Nephron progenitor cell (in vitro differentiated cells): Measurements from ENCODE around the gene CSF3R.
A peak's percentile ranks its signal among the peaks of the same experiment; 100 is the strongest.

Experiments used
- DNase-seq: peaks from one replicate; pipeline ENCODE4 v3.0.0; 2021
- H3K27ac Mint-ChIP-seq: 2 replicates; pipeline ENCODE4 v1.8.0; 2021; ENCODE audit warnings: mild to moderate bottlenecking, moderate library complexity, mixed read lengths
- H3K27me3 Mint-ChIP-seq: 2 replicates; pipeline ENCODE4 v1.8.0; 2021; ENCODE audit warnings: mild to moderate bottlenecking, low read depth, mixed read lengths; ENCODE audit not compliant: poor library complexity
- H3K36me3 Mint-ChIP-seq: 2 replicates; pipeline ENCODE4 v1.8.0; 2021; ENCODE audit warnings: low read depth, mixed read lengths
- H3K4me1 Mint-ChIP-seq: 2 replicates; pipeline ENCODE4 v1.8.0; 2021; ENCODE audit warnings: mixed read lengths
- H3K4me3 Mint-ChIP-seq: 2 replicates; pipeline ENCODE4 v1.8.0; 2021; ENCODE audit warnings: mild to moderate bottlenecking, moderate library complexity, mixed read lengths
- H3K9me3 Mint-ChIP-seq: 2 replicates; pipeline ENCODE4 v1.8.0; 2021; ENCODE audit warnings: mild to moderate bottlenecking, moderate library complexity, mixed read lengths
- TF ChIP-seq, protein P1 (sequence below): fragments of 200-600 bp; sonication (generic); IDR thresholded peaks from 2 replicates; pipeline ENCODE4 v1.5.0; 2021; ENCODE audit warnings: antibody characterized with exemption

Gene CSF3R

DNA sequence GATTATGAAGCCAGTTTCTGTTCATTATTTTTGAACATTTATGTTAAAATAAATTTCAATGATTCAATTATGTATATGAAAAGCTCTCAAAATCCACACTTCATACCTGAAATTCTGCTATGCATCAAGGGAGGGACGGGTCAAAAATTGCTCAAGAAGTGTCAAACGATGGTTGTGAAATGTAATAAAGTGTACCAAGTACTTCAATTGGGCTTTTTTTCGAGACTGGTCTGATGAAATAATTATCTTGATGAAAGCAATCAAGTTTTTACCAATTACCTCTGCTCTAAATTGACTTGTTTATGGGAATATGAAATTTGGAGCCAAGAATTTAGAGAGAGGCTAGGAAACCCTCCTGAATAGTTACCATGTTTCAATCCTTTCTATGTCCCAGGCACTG, 40.4 kb downstream of the CSF3R start:
- DNase-seq: no peak
- H3K9me3 Mint-ChIP-seq: no peaks in the 10 kb centered on the region
- H3K4me1 Mint-ChIP-seq: peaks cover 25% of the 10 kb centered on the region
- no peak overlapping the region for H3K27ac Mint-ChIP-seq
- no peak overlapping the region for H3K4me3 Mint-ChIP-seq
- TF ChIP-seq, protein P1, sequence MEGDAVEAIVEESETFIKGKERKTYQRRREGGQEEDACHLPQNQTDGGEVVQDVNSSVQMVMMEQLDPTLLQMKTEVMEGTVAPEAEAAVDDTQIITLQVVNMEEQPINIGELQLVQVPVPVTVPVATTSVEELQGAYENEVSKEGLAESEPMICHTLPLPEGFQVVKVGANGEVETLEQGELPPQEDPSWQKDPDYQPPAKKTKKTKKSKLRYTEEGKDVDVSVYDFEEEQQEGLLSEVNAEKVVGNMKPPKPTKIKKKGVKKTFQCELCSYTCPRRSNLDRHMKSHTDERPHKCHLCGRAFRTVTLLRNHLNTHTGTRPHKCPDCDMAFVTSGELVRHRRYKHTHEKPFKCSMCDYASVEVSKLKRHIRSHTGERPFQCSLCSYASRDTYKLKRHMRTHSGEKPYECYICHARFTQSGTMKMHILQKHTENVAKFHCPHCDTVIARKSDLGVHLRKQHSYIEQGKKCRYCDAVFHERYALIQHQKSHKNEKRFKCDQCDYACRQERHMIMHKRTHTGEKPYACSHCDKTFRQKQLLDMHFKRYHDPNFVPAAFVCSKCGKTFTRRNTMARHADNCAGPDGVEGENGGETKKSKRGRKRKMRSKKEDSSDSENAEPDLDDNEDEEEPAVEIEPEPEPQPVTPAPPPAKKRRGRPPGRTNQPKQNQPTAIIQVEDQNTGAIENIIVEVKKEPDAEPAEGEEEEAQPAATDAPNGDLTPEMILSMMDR: no peak
- peaks cover 3% of the 10 kb centered on the region for H3K27me3 Mint-ChIP-seq
- peaks cover 9% of the 10 kb centered on the region for H3K36me3 Mint-ChIP-seq

DNA sequence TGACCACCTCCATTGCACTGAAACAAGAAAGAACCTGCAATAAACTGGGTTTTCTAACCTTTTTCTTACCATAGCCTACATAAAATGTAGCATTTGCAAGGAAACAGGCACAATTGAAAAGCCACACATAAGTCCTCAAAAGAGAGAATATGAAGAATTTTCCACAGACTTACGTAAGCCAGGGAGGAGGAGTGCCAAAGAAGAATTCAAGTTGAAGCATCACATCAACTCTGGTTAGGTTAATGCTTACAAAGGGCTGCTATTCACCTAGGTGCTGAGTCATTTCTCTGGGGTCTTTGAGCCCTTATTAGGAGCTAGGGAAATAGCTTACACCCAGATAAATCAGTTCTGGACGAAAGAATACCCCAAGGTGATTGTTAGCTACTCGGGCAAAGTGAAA, 42.1 kb downstream of the CSF3R start:
- H3K4me3 Mint-ChIP-seq: no peak overlapping the region
- no peaks in the 10 kb centered on the region for H3K9me3 Mint-ChIP-seq
- TF ChIP-seq, protein P1: no peak
- peaks cover 14% of the 10 kb centered on the region for H3K4me1 Mint-ChIP-seq
- no peaks in the 10 kb centered on the region for H3K27me3 Mint-ChIP-seq
- no peak overlapping the region for H3K27ac Mint-ChIP-seq
- no peak for DNase-seq
- peaks cover 19% of the 10 kb centered on the region for H3K36me3 Mint-ChIP-seq

- DNase-seq: no peak
- H3K4me3 Mint-ChIP-seq: no peak overlapping the region
- peaks cover 19% of the 10 kb centered on the region for H3K36me3 Mint-ChIP-seq
- no peaks in the 10 kb centered on the region for H3K9me3 Mint-ChIP-seq
- TF ChIP-seq, protein P1: no peak
- peaks cover 14% of the 10 kb centered on the region for H3K4me1 Mint-ChIP-seq
- H3K27me3 Mint-ChIP-seq: no peaks in the 10 kb centered on the region
- H3K27ac Mint-ChIP-seq: no peak overlapping the region
These were observed 42.7 kb downstream of the CSF3R start for GRCh38 chr1:36440044-36440443.

- no peaks in the 10 kb centered on the region for H3K27me3 Mint-ChIP-seq
- H3K4me3 Mint-ChIP-seq: no peak overlapping the region
- peaks cover 14% of the 10 kb centered on the region for H3K4me1 Mint-ChIP-seq
- TF ChIP-seq, protein P1: no peak
- no peak for DNase-seq
- peaks cover 23% of the 10 kb centered on the region for H3K36me3 Mint-ChIP-seq
- H3K27ac Mint-ChIP-seq: no peak overlapping the region
- H3K9me3 Mint-ChIP-seq: no peaks in the 10 kb centered on the region
These were observed 44.0 kb downstream of the CSF3R start for GRCh38 chr1:36438715-36439114.

- H3K4me1 Mint-ChIP-seq: peaks cover 14% of the 10 kb centered on the region
- H3K27ac Mint-ChIP-seq: no peak overlapping the region
- no peak overlapping the region for H3K4me3 Mint-ChIP-seq
- H3K36me3 Mint-ChIP-seq: peaks cover 24% of the 10 kb centered on the region
- TF ChIP-seq, protein P1: no peak
- H3K9me3 Mint-ChIP-seq: no peaks in the 10 kb centered on the region
- no peak for DNase-seq
- no peaks in the 10 kb centered on the region for H3K27me3 Mint-ChIP-seq
These were observed 45.9 kb downstream of the CSF3R start for GRCh38 chr1:36436821-36437220.

DNA sequence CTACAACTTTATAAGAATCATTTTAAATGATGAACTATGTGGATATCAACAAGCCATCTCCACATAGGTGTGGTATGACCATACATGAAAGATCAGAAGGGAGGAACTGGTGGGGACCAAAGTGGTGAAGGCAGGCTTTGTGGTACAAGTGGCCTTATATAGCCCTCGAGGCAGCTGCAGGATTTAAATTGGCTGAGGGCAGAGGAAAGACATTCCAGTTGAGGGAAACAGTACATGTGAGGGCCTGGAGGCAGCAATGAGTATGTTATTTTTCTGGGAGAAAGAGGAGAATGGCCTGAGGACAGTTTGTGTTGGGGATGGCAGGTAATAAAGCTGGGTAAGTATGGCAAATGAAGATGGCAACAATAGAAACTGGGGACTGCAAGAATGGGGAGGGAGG, 49.6 kb downstream of the CSF3R start:
- H3K27me3 Mint-ChIP-seq: no peaks in the 10 kb centered on the region
- TF ChIP-seq, protein P1: no peak
- H3K27ac Mint-ChIP-seq: peak overlapping the region; percentile 50
- H3K4me3 Mint-ChIP-seq: no peak overlapping the region
- no peak for DNase-seq
- no peaks in the 10 kb centered on the region for H3K9me3 Mint-ChIP-seq
- peaks cover 35% of the 10 kb centered on the region for H3K36me3 Mint-ChIP-seq
- H3K4me1 Mint-ChIP-seq: no peaks in the 10 kb centered on the region
